ENCODE results near the gene CDK19. TPM values are rescaled to one million over a fixed set of nuclear protein-coding genes. Genes with fewer than 3 reads are reported as not detected.
A peak's percentile ranks its signal among the peaks of the same experiment; 100 is the strongest.

Gene CDK19
- total RNA-seq, 1 experiment from 2014 or later: 7.0 TPM

DNA sequence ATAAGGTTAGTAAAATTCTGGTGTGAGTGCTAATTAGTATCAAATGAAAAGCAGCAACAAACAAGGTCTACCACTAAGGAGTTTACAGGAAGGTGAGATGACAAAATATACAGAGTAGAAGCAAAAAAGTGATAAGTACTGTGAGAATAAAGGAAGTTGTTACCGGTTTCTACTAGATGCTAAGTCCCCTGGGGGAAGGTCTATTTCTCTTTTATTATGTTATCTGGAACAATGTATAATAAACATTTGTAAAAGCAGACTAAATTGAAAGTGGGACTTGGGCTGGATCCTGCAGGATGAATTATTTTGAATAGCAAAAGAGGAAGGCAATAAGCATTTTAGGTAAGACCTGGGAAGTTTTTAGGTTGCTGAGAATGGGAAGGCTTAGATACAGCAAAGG lies 180.2 kb downstream of the CDK19 start:
- WGBS (ENCODE audit: extremely low coverage, insufficient read length, low lambda C conversion rate): no CpG with 5 or more reads among the region's 1 CpG
- Mint-ChIP-seq H3K36me3 (ENCODE audit: insufficient read depth in 1 of 3, low read depth in 3 of 3) (no peaks in the 10 kb centered on the region; a peak in 1 of 7 replicates), H3K27ac (peak overlapping the region in 1 of 3 experiments; percentile 8; a peak in 1 of 7 replicates), H3K4me1 (peaks cover 4 to 5% of the 10 kb centered on the region in 2 experiments), H3K9me3 (no peaks in the 10 kb centered on the region), H3K4me3 (no peak overlapping the region), H3K27me3 (ENCODE audit: low read depth) (no peaks in the 10 kb centered on the region)
- Histone ChIP-seq H4K91ac (ENCODE audit: insufficient read length, low read depth, low read length) (no peak overlapping the region), H3K14ac (ENCODE audit: insufficient read depth, low read length) (no peak overlapping the region), H3K79me1 (ENCODE audit: insufficient read depth, low read depth, low read length, poor library complexity, severe bottlenecking) (no peaks in the 10 kb centered on the region), H2BK15ac (ENCODE audit: low read depth, low read length) (no peak overlapping the region), H4K5ac (ENCODE audit: insufficient read length, low read depth, low read length) (no peak overlapping the region), H3T11ph (ENCODE audit: low read length) (no peak overlapping the region), H2BK120ac (ENCODE audit: low read depth, low read length, poor library complexity, severe bottlenecking) (no peak overlapping the region), H4K8ac (replicated peaks; ENCODE audit: insufficient read length, low read depth, low read length) (no peak overlapping the region), H3K23me2 (ENCODE audit: insufficient read length, low read depth, low read length, poor library complexity, severe bottlenecking) (no peaks in the 10 kb centered on the region), H3K27ac (ENCODE audit: insufficient read length, low read depth, low read length) (no peak overlapping the region), H3K4me1 (ENCODE audit: insufficient read depth, low read length) (no peaks in the 10 kb centered on the region), H3K4me2 (ENCODE audit: insufficient read depth, insufficient read length, low read length) (no peak overlapping the region), H2AK5ac (ENCODE audit: insufficient read length, low read length) (no peak overlapping the region), H3K56ac (ENCODE audit: insufficient read length, low read depth, low read length) (no peak overlapping the region), H3K9me3 (ENCODE audit: control insufficient read depth, low read depth, low read length) (no peaks in the 10 kb centered on the region), H3K23ac (ENCODE audit: insufficient read length, low read depth, low read length) (no peak overlapping the region), H3K9ac (ENCODE audit: extremely low read depth, insufficient read length, low read length) (no peak overlapping the region), H3K4ac (ENCODE audit: low read depth, low read length) (no peak overlapping the region), H3K18ac (ENCODE audit: insufficient read length, low read depth, low read length) (no peak overlapping the region), H3K27me3 (ENCODE audit: insufficient read depth, low read length) (no peaks in the 10 kb centered on the region), H4K20me1 (ENCODE audit: control insufficient read depth, insufficient read depth, insufficient read length) (no peaks in the 10 kb centered on the region), H2AFZ (ENCODE audit: low read length) (no peak overlapping the region), H2BK20ac (ENCODE audit: low read depth, low read length, poor library complexity, severe bottlenecking) (no peak overlapping the region), H3K79me2 (ENCODE audit: insufficient read depth, low read length) (no peaks in the 10 kb centered on the region), H2BK5ac (ENCODE audit: insufficient read length, low read length) (no peak overlapping the region), H2BK12ac (ENCODE audit: insufficient read length, low read depth, low read length) (no peak overlapping the region)
- TF ChIP-seq, protein P1, sequence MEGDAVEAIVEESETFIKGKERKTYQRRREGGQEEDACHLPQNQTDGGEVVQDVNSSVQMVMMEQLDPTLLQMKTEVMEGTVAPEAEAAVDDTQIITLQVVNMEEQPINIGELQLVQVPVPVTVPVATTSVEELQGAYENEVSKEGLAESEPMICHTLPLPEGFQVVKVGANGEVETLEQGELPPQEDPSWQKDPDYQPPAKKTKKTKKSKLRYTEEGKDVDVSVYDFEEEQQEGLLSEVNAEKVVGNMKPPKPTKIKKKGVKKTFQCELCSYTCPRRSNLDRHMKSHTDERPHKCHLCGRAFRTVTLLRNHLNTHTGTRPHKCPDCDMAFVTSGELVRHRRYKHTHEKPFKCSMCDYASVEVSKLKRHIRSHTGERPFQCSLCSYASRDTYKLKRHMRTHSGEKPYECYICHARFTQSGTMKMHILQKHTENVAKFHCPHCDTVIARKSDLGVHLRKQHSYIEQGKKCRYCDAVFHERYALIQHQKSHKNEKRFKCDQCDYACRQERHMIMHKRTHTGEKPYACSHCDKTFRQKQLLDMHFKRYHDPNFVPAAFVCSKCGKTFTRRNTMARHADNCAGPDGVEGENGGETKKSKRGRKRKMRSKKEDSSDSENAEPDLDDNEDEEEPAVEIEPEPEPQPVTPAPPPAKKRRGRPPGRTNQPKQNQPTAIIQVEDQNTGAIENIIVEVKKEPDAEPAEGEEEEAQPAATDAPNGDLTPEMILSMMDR (conservative IDR thresholded peaks at IDR 0.05): no peak
- no peak for DNase-seq

All from H9 (cell line).